Measurements from ENCODE around the gene PROM1. TPM values are rescaled to one million over a fixed set of nuclear protein-coding genes. Genes with fewer than 3 reads are reported as not detected.

Gene PROM1
- total RNA-seq, 2 experiments from 2014 or later, result not detected

GRCh38 chr4:16023776-16024408 lies 59.9 kb downstream of the PROM1 start:
- H3K9me3 Mint-ChIP-seq (ENCODE audit: low read depth), result no peaks in the 10 kb centered on the region
- peaks cover 19% of the 10 kb centered on the region for H3K27me3 Mint-ChIP-seq

DNA sequence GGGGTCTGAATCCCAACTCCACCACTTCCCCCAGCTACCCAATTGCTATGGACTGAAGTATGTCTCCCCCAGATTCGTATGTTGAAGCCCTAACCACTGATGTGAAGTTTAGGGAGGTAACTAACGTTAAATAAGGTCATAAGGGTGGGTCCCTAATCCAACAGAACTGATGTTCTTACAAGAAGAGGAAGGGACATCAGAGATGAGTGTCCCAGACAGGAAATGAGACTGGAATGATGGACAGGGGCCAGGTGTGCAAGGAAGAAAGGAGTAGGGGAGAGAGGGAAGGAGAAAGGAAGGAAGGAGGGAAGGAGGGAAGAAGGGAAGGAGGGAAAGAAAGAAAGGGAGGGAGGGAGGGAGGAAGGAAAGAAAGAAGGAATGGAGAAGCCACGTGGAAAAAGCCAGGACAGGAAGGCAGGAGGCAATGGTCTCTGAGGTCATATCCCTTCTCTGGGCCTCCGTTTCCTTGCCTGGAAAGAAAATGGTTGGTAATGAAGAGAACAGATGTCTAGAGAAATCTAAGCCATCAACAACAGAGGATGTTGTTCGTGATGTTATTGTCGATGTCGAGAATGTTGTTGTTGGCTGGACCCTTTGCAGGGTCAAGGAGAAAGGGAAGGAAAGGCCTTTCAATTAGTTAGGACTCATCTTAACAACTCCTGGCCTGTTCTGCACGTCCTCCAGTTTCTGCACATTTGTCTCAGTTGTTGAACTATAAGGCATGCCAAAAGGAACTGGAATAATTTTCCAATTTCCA lies 61.8 kb downstream of the PROM1 start:
- DNase-seq (no peak), ATAC-seq (no peak)
- CTCF ChIA-PET, result no interaction called here
- Mint-ChIP-seq H3K4me1 (peaks cover 15% of the 10 kb centered on the region), H3K27ac (no peak overlapping the region), H3K27me3 (peaks cover 11% of the 10 kb centered on the region), H3K36me3 (no peaks in the 10 kb centered on the region), H3K4me3 (no peak overlapping the region), H3K9me3 (ENCODE audit: low read depth) (no peaks in the 10 kb centered on the region)

More at GRCh38 chr4:16023776-16024408, 59.9 kb downstream of the PROM1 start:
- CTCF ChIA-PET, result interaction anchor here (0.8 to 1.4 kb wide), 3 partner anchors 21 to 240 kb away, joined by 3 to 4 read pairs (median 3); no protein-coding TSS in a partner anchor
- ATAC-seq (peak; percentile 60), DNase-seq (no peak)
- Mint-ChIP-seq H3K27ac (peak overlapping the region; percentile 4), H3K36me3 (no peaks in the 10 kb centered on the region), H3K4me3 (no peak overlapping the region), H3K4me1 (peaks cover 15% of the 10 kb centered on the region)

DNA sequence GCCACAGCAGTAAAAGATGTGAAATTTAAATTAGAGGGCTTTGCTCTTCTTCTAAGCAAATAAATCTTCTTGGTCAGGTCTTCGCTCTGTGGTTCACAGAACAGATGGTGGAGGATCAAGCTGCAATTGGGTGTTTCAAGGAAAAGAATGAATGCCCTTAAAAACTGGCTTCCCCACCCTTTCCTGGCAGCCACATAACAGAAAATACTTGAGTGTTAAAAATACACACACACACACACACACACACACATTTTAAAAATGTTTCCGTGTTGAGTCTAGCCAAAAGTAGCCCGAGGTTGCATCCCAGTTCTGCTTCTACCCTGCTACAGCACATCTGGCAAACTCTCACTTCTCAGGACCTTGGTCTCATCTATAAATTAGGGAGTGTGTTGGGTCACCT lies 64.2 kb downstream of the PROM1 start:
- H3K27me3 Mint-ChIP-seq, result peaks cover 17% of the 10 kb centered on the region
- no peak overlapping the region for H3K27ac Mint-ChIP-seq
- H3K9me3 Mint-ChIP-seq (ENCODE audit: low read depth), result no peaks in the 10 kb centered on the region
- peaks cover 13% of the 10 kb centered on the region for H3K4me1 Mint-ChIP-seq
- CTCF ChIA-PET, result interaction anchor here (0.6 to 1.8 kb wide), 2 partner anchors 18 to 303 kb away, joined by 3 to 7 read pairs; no protein-coding TSS in a partner anchor
- no peaks in the 10 kb centered on the region for H3K36me3 Mint-ChIP-seq
- no peak for DNase-seq
- H3K4me3 Mint-ChIP-seq, result no peak overlapping the region
- ATAC-seq, result no peak

- H3K36me3 Mint-ChIP-seq, result no peaks in the 10 kb centered on the region
- H3K27me3 Mint-ChIP-seq, result peaks cover 17% of the 10 kb centered on the region
- H3K4me1 Mint-ChIP-seq, result peaks cover 6% of the 10 kb centered on the region
- CTCF ChIA-PET, result interaction anchor here (0.5 to 1.8 kb wide), 2 partner anchors 17 to 138 kb away, joined by 3 to 7 read pairs; no protein-coding TSS in a partner anchor
- ATAC-seq (no peak), DNase-seq (no peak)
- no peaks in the 10 kb centered on the region for H3K9me3 Mint-ChIP-seq (ENCODE audit: low read depth)
- no peak overlapping the region for H3K27ac Mint-ChIP-seq
- no peak overlapping the region for H3K4me3 Mint-ChIP-seq
These were observed 65.0 kb downstream of the PROM1 start for GRCh38 chr4:16018841-16019240.

DNA sequence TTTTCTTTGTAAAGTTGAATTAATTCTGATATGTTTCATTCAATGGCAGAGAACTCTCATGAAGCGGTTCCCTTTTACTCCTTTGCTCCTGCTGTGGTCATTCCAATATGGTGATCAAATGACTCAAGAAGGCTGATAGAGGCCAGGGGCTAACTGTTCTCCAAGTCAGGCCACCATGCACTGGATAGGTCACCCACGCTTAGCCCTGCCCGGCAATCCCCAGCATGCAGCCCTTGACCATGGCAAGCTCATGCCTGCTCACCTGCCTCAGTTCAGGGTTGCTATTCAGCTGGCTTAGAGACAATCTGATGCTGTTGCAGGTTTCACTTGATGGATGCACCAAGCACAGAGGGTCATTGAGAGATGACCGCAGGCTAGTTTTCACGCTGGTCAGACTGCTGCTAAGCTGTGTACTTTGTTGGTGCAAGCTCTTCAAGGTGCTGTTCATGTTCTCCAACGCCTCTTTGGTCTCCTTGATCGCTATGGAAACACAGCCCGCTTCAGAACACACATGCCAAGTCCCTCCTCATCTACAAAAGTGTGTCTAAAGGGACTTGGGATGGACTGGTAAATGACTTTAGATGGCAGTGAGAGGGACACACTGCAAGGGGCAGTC lies 65.7 kb downstream of the PROM1 start:
- ATAC-seq, result no peak
- CTCF ChIA-PET, result no interaction called here
- Mint-ChIP-seq H3K36me3 (no peaks in the 10 kb centered on the region), H3K4me1 (no peaks in the 10 kb centered on the region), H3K27ac (no peak overlapping the region), H3K27me3 (peaks cover 21% of the 10 kb centered on the region), H3K9me3 (ENCODE audit: low read depth) (no peaks in the 10 kb centered on the region), H3K4me3 (no peak overlapping the region)
- no peak for DNase-seq

- H3K4me1 Mint-ChIP-seq, result no peaks in the 10 kb centered on the region
These were observed 67.3 kb downstream of the PROM1 start for GRCh38 chr4:16016536-16016935.

DNA sequence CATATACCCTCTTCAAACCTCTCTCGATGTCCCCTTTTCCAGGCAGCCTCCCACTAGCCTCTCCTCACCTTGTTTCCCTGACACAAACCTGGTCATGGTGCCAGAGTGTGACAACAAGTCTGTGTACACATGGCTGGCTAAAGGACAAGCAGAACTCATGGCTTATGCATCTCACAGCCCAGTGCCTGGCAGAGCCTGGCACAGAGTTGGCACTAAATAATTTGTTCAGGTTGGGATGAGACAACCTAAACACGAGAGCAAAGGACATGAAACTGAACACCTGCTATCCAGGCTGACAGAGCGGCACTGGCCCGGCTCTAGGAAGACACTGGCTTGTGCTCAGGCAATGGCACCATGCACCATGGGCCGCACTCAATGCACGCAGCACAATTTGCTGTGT lies 72.7 kb downstream of the PROM1 start:
- no peak for DNase-seq
- H3K9me3 Mint-ChIP-seq (ENCODE audit: low read depth), result no peaks in the 10 kb centered on the region
- no peaks in the 10 kb centered on the region for H3K4me1 Mint-ChIP-seq
- peaks cover 27% of the 10 kb centered on the region for H3K27me3 Mint-ChIP-seq
- no peak for ATAC-seq
- no peak overlapping the region for H3K4me3 Mint-ChIP-seq
- H3K36me3 Mint-ChIP-seq, result no peaks in the 10 kb centered on the region
- no peak overlapping the region for H3K27ac Mint-ChIP-seq
- CTCF ChIA-PET, result no interaction called here

More at GRCh38 chr4:16016536-16016935, 67.3 kb downstream of the PROM1 start:
- Mint-ChIP-seq H3K4me3 (no peak overlapping the region), H3K27ac (no peak overlapping the region), H3K27me3 (peaks cover 22% of the 10 kb centered on the region), H3K36me3 (no peaks in the 10 kb centered on the region), H3K9me3 (ENCODE audit: low read depth) (no peaks in the 10 kb centered on the region)
- no peak for ATAC-seq
- DNase-seq, result no peak
- CTCF ChIA-PET, result interaction anchor here (0.7 to 1.6 kb wide), 2 partner anchors 134 to 189 kb away, joined by 3 to 4 read pairs; no protein-coding TSS in a partner anchor

DNA sequence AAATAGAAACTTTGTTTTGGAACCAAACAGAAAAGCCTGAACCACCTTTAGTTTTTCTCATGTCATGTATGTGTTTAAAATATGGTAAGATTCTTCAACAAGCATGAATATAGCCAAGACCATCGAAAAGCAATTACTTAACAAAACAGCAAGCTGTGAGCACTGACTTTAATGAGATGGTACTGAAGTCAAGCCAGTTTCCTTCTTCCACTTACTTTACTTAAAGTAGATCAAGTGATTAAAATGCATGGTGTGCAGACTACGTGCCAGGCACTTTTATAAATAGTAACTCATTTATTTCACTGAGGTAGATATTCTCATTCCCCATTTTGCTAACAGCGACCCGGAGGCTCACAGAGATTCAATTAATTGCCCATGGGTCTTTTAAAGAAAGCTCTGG lies 74.7 kb downstream of the PROM1 start:
- DNase-seq (no peak), ATAC-seq (no peak)
- Mint-ChIP-seq H3K27ac (no peak overlapping the region), H3K9me3 (ENCODE audit: low read depth) (no peaks in the 10 kb centered on the region), H3K4me3 (no peak overlapping the region), H3K4me1 (no peaks in the 10 kb centered on the region), H3K36me3 (no peaks in the 10 kb centered on the region), H3K27me3 (peaks cover 31% of the 10 kb centered on the region)
- CTCF ChIA-PET, result no interaction called here

DNA sequence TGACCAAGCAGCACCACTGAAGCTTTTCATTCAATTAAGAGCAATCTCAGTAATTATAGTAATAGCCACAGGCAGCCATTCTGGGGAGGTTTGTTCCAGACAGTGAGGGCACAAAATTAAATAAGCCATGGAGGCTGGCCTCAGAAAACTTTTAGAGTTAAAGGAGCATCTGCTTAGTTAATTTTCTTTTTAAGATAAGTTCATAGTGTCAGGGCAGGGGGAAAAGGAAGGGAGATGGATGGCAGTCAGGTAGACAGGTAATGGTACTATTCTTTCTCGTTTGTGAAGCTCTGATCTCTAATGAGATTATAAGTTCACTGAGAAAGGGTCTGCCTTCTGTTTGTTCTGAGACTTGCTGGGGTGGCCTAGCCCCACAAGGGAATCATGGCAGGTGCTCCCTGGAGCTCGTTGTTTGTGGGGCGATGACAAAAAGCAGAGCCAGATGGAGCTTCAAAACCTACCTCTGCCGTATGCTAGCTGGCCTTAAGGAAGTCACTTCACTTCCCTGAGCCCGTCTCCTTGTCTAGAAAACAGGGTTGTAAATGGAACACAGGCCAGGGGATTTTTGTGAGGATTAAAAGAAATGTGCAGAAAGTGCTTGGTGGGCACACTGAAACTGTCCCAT lies 76.2 kb downstream of the PROM1 start:
- peaks cover 30% of the 10 kb centered on the region for H3K27me3 Mint-ChIP-seq
- DNase-seq, result no peak
- no peak overlapping the region for H3K27ac Mint-ChIP-seq
- H3K4me1 Mint-ChIP-seq, result no peaks in the 10 kb centered on the region
- no peaks in the 10 kb centered on the region for H3K9me3 Mint-ChIP-seq (ENCODE audit: low read depth)
- no peak for ATAC-seq
- H3K4me3 Mint-ChIP-seq, result no peak overlapping the region
- H3K36me3 Mint-ChIP-seq, result no peaks in the 10 kb centered on the region
- CTCF ChIA-PET, result interaction anchor here (0.5 to 1.4 kb wide), 4 partner anchors 14 to 125 kb away, joined by 3 to 4 read pairs (median 3); no protein-coding TSS in a partner anchor

GRCh38 chr4:16006771-16007446 lies 76.9 kb downstream of the PROM1 start:
- CTCF ChIA-PET, result interaction anchor here (1.4 kb wide), 1 partner anchor 124 kb away, joined by 4 read pairs; no protein-coding TSS in a partner anchor
- no peak for DNase-seq
- no peaks in the 10 kb centered on the region for H3K4me1 Mint-ChIP-seq
- peaks cover 30% of the 10 kb centered on the region for H3K27me3 Mint-ChIP-seq
- no peaks in the 10 kb centered on the region for H3K36me3 Mint-ChIP-seq
- H3K4me3 Mint-ChIP-seq, result no peak overlapping the region
- H3K9me3 Mint-ChIP-seq (ENCODE audit: low read depth), result no peaks in the 10 kb centered on the region
- H3K27ac Mint-ChIP-seq, result no peak overlapping the region
- ATAC-seq, result no peak

GRCh38 chr4:16005676-16006075 lies 78.1 kb downstream of the PROM1 start:
- CTCF ChIA-PET, result interaction anchor here (0.6 to 1.7 kb wide), 7 partner anchors 13 to 259 kb away, joined by 3 to 5 read pairs (median 3); no protein-coding TSS in a partner anchor

DNA sequence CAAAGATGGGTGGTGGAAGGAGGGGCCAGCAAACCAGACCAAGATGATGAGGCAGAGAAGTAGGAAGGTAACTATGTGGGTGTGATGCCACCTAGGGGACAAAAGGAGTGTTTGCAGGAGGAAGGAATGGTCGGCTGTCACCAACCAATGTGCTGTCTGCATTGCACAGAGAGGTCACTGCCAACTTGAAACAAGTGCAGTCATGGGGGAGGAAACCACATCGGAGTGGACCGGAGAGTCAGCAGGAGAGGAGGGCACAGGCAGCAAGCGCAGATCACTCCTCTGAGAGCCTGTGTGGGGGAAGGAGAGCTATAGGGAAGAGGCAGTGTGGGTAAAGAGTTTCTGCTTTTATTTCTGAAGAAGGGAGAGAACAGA lies 82.4 kb downstream of the PROM1 start:
- Mint-ChIP-seq H3K27me3 (peaks cover 20% of the 10 kb centered on the region), H3K4me3 (no peak overlapping the region), H3K36me3 (no peaks in the 10 kb centered on the region), H3K27ac (no peak overlapping the region), H3K9me3 (ENCODE audit: low read depth) (no peaks in the 10 kb centered on the region), H3K4me1 (no peaks in the 10 kb centered on the region)
- CTCF ChIA-PET, result interaction anchor here (0.6 to 3.4 kb wide), 29 partner anchors 9 to 770 kb away, joined by 3 to 59 read pairs (median 4); partner anchors contain the start of genes FGFBP1 and FGFBP2
- ATAC-seq (peak; percentile 94), DNase-seq (peak; percentile 69)

More at GRCh38 chr4:16005676-16006075, 78.1 kb downstream of the PROM1 start:
- Mint-ChIP-seq H3K4me3 (no peak overlapping the region), H3K36me3 (no peaks in the 10 kb centered on the region), H3K27ac (no peak overlapping the region), H3K9me3 (ENCODE audit: low read depth) (no peaks in the 10 kb centered on the region), H3K4me1 (no peaks in the 10 kb centered on the region), H3K27me3 (peaks cover 28% of the 10 kb centered on the region)
- DNase-seq (no peak), ATAC-seq (no peak)

Data from activated CD8-positive, alpha-beta memory T cell treated with anti-CD3 and anti-CD28 coated beads, Interleukin-2, amount 10 ng/mL, durations not matched to agents 7 days and 5 days (primary cell).